Measurements from ENCODE around the gene RASA2. TPM values are rescaled to one million over a fixed set of nuclear protein-coding genes. Genes with fewer than 3 reads are reported as not detected.

RASA2 gene
- total RNA-seq, 4 donors from 2014 or later, result 23.2 to 34.1 (median 27.1) TPM

GRCh38 chr3:141499965-141500364 lies 13.1 kb downstream of the RASA2 start:
- TF ChIP-seq CTCF (IDR thresholded peaks at IDR 0.05; ENCODE audit: low read depth), result no peak

GRCh38 chr3:141500397-141500796 lies 13.6 kb downstream of the RASA2 start:
- no peak for TF ChIP-seq CTCF (IDR thresholded peaks at IDR 0.05; ENCODE audit: low read depth)

- no peak for TF ChIP-seq CTCF (IDR thresholded peaks at IDR 0.05; ENCODE audit: low read depth)
These were observed 18.3 kb downstream of the RASA2 start for GRCh38 chr3:141505166-141505565.

GRCh38 chr3:141506071-141506470 lies 19.2 kb downstream of the RASA2 start:
- no peak for TF ChIP-seq CTCF (IDR thresholded peaks at IDR 0.05; ENCODE audit: low read depth)

GRCh38 chr3:141507392-141508066 lies 20.7 kb downstream of the RASA2 start:
- no peak for TF ChIP-seq CTCF (IDR thresholded peaks at IDR 0.05; ENCODE audit: low read depth)

- no peak for TF ChIP-seq CTCF (IDR thresholded peaks at IDR 0.05; ENCODE audit: low read depth)
These were observed 21.2 kb downstream of the RASA2 start for GRCh38 chr3:141508067-141508436.

GRCh38 chr3:141511361-141511760 lies 24.5 kb downstream of the RASA2 start:
- TF ChIP-seq CTCF (IDR thresholded peaks at IDR 0.05; ENCODE audit: low read depth), result no peak

Measured in subcutaneous adipose tissue (tissue), 4 donors.